H9 (cell line): ENCODE results near the gene FTO. TPM values are rescaled to one million over a fixed set of nuclear protein-coding genes. Genes with fewer than 3 reads are reported as not detected.

ENCODE experiments used
- DNase-seq: peaks from one replicate; pipeline ENCODE4 v3.0.0-alpha.2; 2017
- H2AFZ ChIP-seq: one replicate; pipeline ENCODE4 v1.6.1; 2013; ENCODE audit warnings: mild to moderate bottlenecking, low read length, control low read depth, moderate library complexity
- H2AK5ac ChIP-seq: 2 replicates; pipeline ENCODE4 v1.6.1; 2013; ENCODE audit warnings: low read length, control low read depth, mixed read lengths; ENCODE audit not compliant: insufficient read length
- H2BK120ac ChIP-seq: one replicate; pipeline ENCODE4 v1.6.1; 2013; ENCODE audit warnings: low read depth, mild to moderate bottlenecking, low read length, control low read depth, inconsistent platforms; ENCODE audit not compliant: poor library complexity, severe bottlenecking
- H2BK12ac ChIP-seq: 2 replicates; pipeline ENCODE4 v1.6.1; 2013; ENCODE audit warnings: low read length, control low read depth, mixed read lengths, low read depth; ENCODE audit not compliant: insufficient read length
- H2BK15ac ChIP-seq: 2 replicates; pipeline ENCODE4 v1.6.1; 2013; ENCODE audit warnings: low read depth, low read length, control low read depth
- H2BK20ac ChIP-seq: one replicate; pipeline ENCODE4 v1.6.1; 2013; ENCODE audit warnings: low read depth, mild to moderate bottlenecking, low read length, control low read depth, inconsistent platforms; ENCODE audit not compliant: poor library complexity, severe bottlenecking
- H2BK5ac ChIP-seq: 2 replicates; pipeline ENCODE4 v1.6.1; 2013; ENCODE audit warnings: low read length, control low read depth, mixed read lengths; ENCODE audit not compliant: insufficient read length
- H3K14ac ChIP-seq: 2 replicates; pipeline ENCODE4 v1.6.1; 2013; ENCODE audit warnings: low read length, control low read depth; ENCODE audit not compliant: insufficient read depth
- H3K18ac ChIP-seq: 2 replicates; pipeline ENCODE4 v1.6.1; 2013; ENCODE audit warnings: low read depth, mild to moderate bottlenecking, mixed read lengths, low read length, control low read depth; ENCODE audit not compliant: insufficient read length
- H3K23ac ChIP-seq: 2 replicates; pipeline ENCODE4 v1.6.1; 2013; ENCODE audit warnings: low read length, control low read depth, mixed read lengths, low read depth; ENCODE audit not compliant: insufficient read length
- H3K23me2 ChIP-seq: 2 replicates; pipeline ENCODE4 v1.6.1; 2013; ENCODE audit warnings: low read depth, mild to moderate bottlenecking, mixed read lengths, low read length, control low read depth; ENCODE audit not compliant: insufficient read length, poor library complexity, severe bottlenecking
- H3K27ac ChIP-seq: 2 replicates; pipeline ENCODE4 v1.5.1; 2013; ENCODE audit warnings: low read length, control low read depth, mixed read lengths, low read depth; ENCODE audit not compliant: insufficient read length
- H3K27me3 ChIP-seq: 2 replicates; pipeline ENCODE4 v1.6.1; 2013; ENCODE audit warnings: low read length, control low read depth, inconsistent platforms; ENCODE audit not compliant: insufficient read depth
- H3K4ac ChIP-seq: 2 replicates; pipeline ENCODE4 v1.6.1; 2013; ENCODE audit warnings: low read depth, mild to moderate bottlenecking, control low read depth, inconsistent platforms, low read length, moderate library complexity
- H3K4me1 ChIP-seq: 2 replicates; pipeline ENCODE4 v1.6.1; 2013; ENCODE audit warnings: low read length, control low read depth, inconsistent platforms; ENCODE audit not compliant: insufficient read depth
- H3K4me2 ChIP-seq: 2 replicates; pipeline ENCODE4 v1.6.1; 2013; ENCODE audit warnings: low read length, control low read depth, mixed read lengths; ENCODE audit not compliant: insufficient read length, insufficient read depth
- H3K56ac ChIP-seq: 2 replicates; pipeline ENCODE4 v1.6.1; 2013; ENCODE audit warnings: low read depth, mild to moderate bottlenecking, mixed read lengths, low read length, control low read depth; ENCODE audit not compliant: insufficient read length
- H3K79me1 ChIP-seq: 2 replicates; pipeline ENCODE4 v1.6.1; 2013; ENCODE audit warnings: low read depth, mild to moderate bottlenecking, moderate library complexity, low read length, control low read depth, inconsistent platforms; ENCODE audit not compliant: insufficient read depth, poor library complexity, severe bottlenecking
- H3K79me2 ChIP-seq: 2 replicates; pipeline ENCODE4 v1.6.1; 2013; ENCODE audit warnings: low read length, control low read depth, inconsistent platforms; ENCODE audit not compliant: insufficient read depth
- H3K9ac ChIP-seq: 2 replicates; pipeline ENCODE4 v1.6.1; 2013; ENCODE audit warnings: low read length, control low read depth, mixed read lengths; ENCODE audit not compliant: insufficient read length; ENCODE audit errors: extremely low read depth
- H3K9me3 ChIP-seq: one replicate; pipeline ENCODE4 v1.6.1; 2013; ENCODE audit warnings: low read depth, low read length, inconsistent platforms; ENCODE audit not compliant: control insufficient read depth
- H3T11ph ChIP-seq: one replicate; pipeline ENCODE4 v1.6.1; 2013; ENCODE audit warnings: mild to moderate bottlenecking, low read length, control low read depth, inconsistent platforms
- H4K20me1 ChIP-seq: one replicate; pipeline ENCODE4 v1.6.1; 2013; ENCODE audit not compliant: control insufficient read depth, insufficient read length, insufficient read depth
- H4K5ac ChIP-seq: 2 replicates; pipeline ENCODE4 v1.6.1; 2013; ENCODE audit warnings: low read depth, mild to moderate bottlenecking, mixed read lengths, low read length, control low read depth; ENCODE audit not compliant: insufficient read length
- H4K8ac ChIP-seq: replicated peaks from 2 replicates; pipeline ENCODE4 v1.6.1; 2013; ENCODE audit warnings: low read length, control low read depth, mixed read lengths, low read depth; ENCODE audit not compliant: insufficient read length
- H4K91ac ChIP-seq: 2 replicates; pipeline ENCODE4 v1.6.1; 2013; ENCODE audit warnings: low read depth, mild to moderate bottlenecking, moderate library complexity, mixed read lengths, low read length, control low read depth; ENCODE audit not compliant: insufficient read length
- H3K27ac Mint-ChIP-seq, 3 experiments: 2 replicates in 2 of 3; 3 replicates in 1 of 3; pipeline ENCODE4 v1.8.0; 2020 to 2021; ENCODE audit warnings: mixed read lengths in 3 of 3, mild to moderate bottlenecking in 1 of 3, moderate library complexity in 1 of 3
- H3K27me3 Mint-ChIP-seq: 2 replicates; pipeline ENCODE4 v1.8.0; 2021; ENCODE audit warnings: low read depth, mild to moderate bottlenecking, moderate library complexity, mixed read lengths
- H3K36me3 Mint-ChIP-seq, 3 experiments: 2 replicates in 2 of 3; 3 replicates in 1 of 3; pipeline ENCODE4 v1.8.0; 2020 to 2021; ENCODE audit warnings: low read depth in 3 of 3, mixed read lengths in 3 of 3; ENCODE audit not compliant: insufficient read depth in 1 of 3
- H3K4me1 Mint-ChIP-seq, 2 experiments: 2 replicates each; pipeline ENCODE4 v1.8.0; 2020; ENCODE audit warnings: mixed read lengths in 2 of 2
- H3K4me3 Mint-ChIP-seq, 2 experiments: 2 replicates in 1 of 2; 3 replicates in 1 of 2; pipeline ENCODE4 v1.8.0; 2020 to 2021; ENCODE audit warnings: mild to moderate bottlenecking in 2 of 2, mixed read lengths in 2 of 2, moderate library complexity in 1 of 2
- H3K9me3 Mint-ChIP-seq, 2 experiments: 2 replicates in 1 of 2; 3 replicates in 1 of 2; pipeline ENCODE4 v1.8.0; 2020; ENCODE audit warnings: mild to moderate bottlenecking in 2 of 2, mixed read lengths in 2 of 2, moderate library complexity in 1 of 2
- CTCF ChIP-seq: fragments of 200-600 bp; sonication (generic); conservative IDR thresholded peaks from 3 replicates; pipeline ENCODE4 v1.8.0; 2021; ENCODE audit warnings: antibody characterized with exemption, mild to moderate bottlenecking
- WGBS: extraction: QIAGEN DNeasy Blood & Tissue Kit; methylation state at CpG from one replicate; pipeline ENCODE4 v1.1.7; 2013; ENCODE audit warnings: missing lambda C conversion rate, low lambda C conversion rate, mixed read lengths; ENCODE audit not compliant: insufficient read length; ENCODE audit errors: extremely low coverage; 5-methylcytosine and 5-hydroxymethylcytosine counted together
- total RNA-seq: library from RNA; stranded (reverse); gene quantifications from 2 replicates; pipeline ENCODE4 v1.2.1, GENCODE V29; 2021

The FTO gene
- total RNA-seq, 1 experiment from 2014 or later, result 67.9 TPM

GRCh38 chr16:54096607-54097006, 392.7 kb downstream of the FTO start:
- Mint-ChIP-seq H3K4me3 (no peak overlapping the region), H3K4me1 (no peaks in the 10 kb centered on the region; a peak in 1 of 4 replicates), H3K27me3 (no peaks in the 10 kb centered on the region), H3K36me3 (peaks cover 0 to 2% (median 0%) of the 10 kb centered on the region in 3 experiments; a peak in 2 of 7 replicates), H3K9me3 (no peaks in the 10 kb centered on the region; a peak in 1 of 5 replicates), H3K27ac (no peak overlapping the region)
- H4K8ac ChIP-seq, result no peak overlapping the region
- no peak overlapping the region for H3K14ac ChIP-seq
- no peak overlapping the region for H2BK120ac ChIP-seq
- H3K4me2 ChIP-seq, result no peak overlapping the region
- no peaks in the 10 kb centered on the region for H3K79me2 ChIP-seq
- no peaks in the 10 kb centered on the region for H3K79me1 ChIP-seq
- no peak overlapping the region for H2BK12ac ChIP-seq
- no peaks in the 10 kb centered on the region for H3K27me3 ChIP-seq
- no peak for TF ChIP-seq CTCF
- H3K27ac ChIP-seq, result no peak overlapping the region
- no peak overlapping the region for H3K23ac ChIP-seq
- H4K20me1 ChIP-seq, result no peaks in the 10 kb centered on the region
- H3K9ac ChIP-seq, result no peak overlapping the region
- no peak overlapping the region for H2AFZ ChIP-seq
- no peaks in the 10 kb centered on the region for H3K23me2 ChIP-seq
- H2AK5ac ChIP-seq, result no peak overlapping the region
- no peak overlapping the region for H3K4ac ChIP-seq
- no peak overlapping the region for H2BK15ac ChIP-seq
- no peak overlapping the region for H3T11ph ChIP-seq
- no peak overlapping the region for H4K5ac ChIP-seq
- no peaks in the 10 kb centered on the region for H3K9me3 ChIP-seq
- no peak overlapping the region for H2BK5ac ChIP-seq
- H3K56ac ChIP-seq, result no peak overlapping the region
- H3K4me1 ChIP-seq, result no peaks in the 10 kb centered on the region
- H4K91ac ChIP-seq, result no peak overlapping the region
- H2BK20ac ChIP-seq, result no peak overlapping the region
- no peak for DNase-seq
- WGBS, result no CpG with 5 or more reads among the region's 2 CpGs
- no peak overlapping the region for H3K18ac ChIP-seq
